Astrocyte (in vitro differentiated cells and primary cell): Measurements from ENCODE around the gene CRYBG2. TPM values are rescaled to one million over a fixed set of nuclear protein-coding genes. Genes with fewer than 3 reads are reported as not detected.

Experiments
- DNase-seq: peaks from one replicate; pipeline ENCODE4 v3.0.0-alpha.2; 2010; ENCODE audit warnings: low read depth
- FAIRE-seq: peaks from 2 replicates; lab custom pipeline; 2011; peaks lifted over from hg19 to GRCh38; lab: Jason Lieb, UNC
- H2AFZ ChIP-seq: 2 replicates; pipeline ENCODE4 v1.6.0; 2012; ENCODE audit warnings: low read depth, low read length, inconsistent platforms
- H3K27ac ChIP-seq: 2 replicates; pipeline ENCODE4 v1.5.1; 2011; ENCODE audit warnings: low read depth, low read length, inconsistent platforms
- H3K27me3 ChIP-seq: 2 replicates; pipeline ENCODE4 v1.6.0; 2011; ENCODE audit warnings: low read length, inconsistent platforms; ENCODE audit not compliant: insufficient read depth
- H3K36me3 ChIP-seq: 2 replicates; pipeline ENCODE4 v1.5.1; 2011; ENCODE audit warnings: low read length, inconsistent platforms; ENCODE audit not compliant: insufficient read depth
- H3K4me1 ChIP-seq: 2 replicates; pipeline ENCODE4 v1.5.1; 2011; ENCODE audit warnings: low read length, inconsistent platforms; ENCODE audit not compliant: insufficient read depth
- H3K4me2 ChIP-seq: 2 replicates; pipeline ENCODE4 v1.6.0; 2012; ENCODE audit warnings: low read length, inconsistent platforms
- H3K4me3 ChIP-seq: 2 replicates; pipeline ENCODE4 v1.5.1; 2011; ENCODE audit warnings: low read depth, mild to moderate bottlenecking, low read length, inconsistent platforms; ENCODE audit not compliant: insufficient read depth
- H3K79me2 ChIP-seq: 2 replicates; pipeline ENCODE4 v1.6.0; 2012; ENCODE audit warnings: mild to moderate bottlenecking, low read length, inconsistent platforms; ENCODE audit not compliant: insufficient read depth
- H3K9ac ChIP-seq: 2 replicates; pipeline ENCODE4 v1.6.0; 2012; ENCODE audit warnings: mild to moderate bottlenecking, low read length, inconsistent platforms
- H3K9me3 ChIP-seq: 2 replicates; pipeline ENCODE4 v1.5.1; 2012; ENCODE audit warnings: low read depth, mild to moderate bottlenecking, low read length, inconsistent platforms; ENCODE audit not compliant: insufficient read depth
- H4K20me1 ChIP-seq: 2 replicates; pipeline ENCODE4 v1.6.0; 2012; ENCODE audit warnings: low read length, inconsistent platforms; ENCODE audit not compliant: insufficient read depth
- H3K27ac Mint-ChIP-seq: one replicate; pipeline ENCODE4 v1.8.0; 2021; ENCODE audit warnings: mild to moderate bottlenecking, mixed read lengths; ENCODE audit not compliant: unreplicated experiment
- H3K27me3 Mint-ChIP-seq: one replicate; pipeline ENCODE4 v1.8.0; 2021; ENCODE audit warnings: low read depth, mixed read lengths; ENCODE audit not compliant: unreplicated experiment
- H3K36me3 Mint-ChIP-seq: one replicate; pipeline ENCODE4 v1.8.0; 2021; ENCODE audit warnings: low read depth, mixed read lengths; ENCODE audit not compliant: unreplicated experiment
- H3K4me1 Mint-ChIP-seq: one replicate; pipeline ENCODE4 v1.8.0; 2021; ENCODE audit warnings: low read depth, mixed read lengths; ENCODE audit not compliant: unreplicated experiment
- H3K4me3 Mint-ChIP-seq: one replicate; pipeline ENCODE4 v1.8.0; 2021; ENCODE audit warnings: mild to moderate bottlenecking, moderate library complexity, mixed read lengths; ENCODE audit not compliant: unreplicated experiment
- H3K9me3 Mint-ChIP-seq: one replicate; pipeline ENCODE4 v1.8.0; 2021; ENCODE audit warnings: mild to moderate bottlenecking, mixed read lengths; ENCODE audit not compliant: unreplicated experiment
- EZH2 ChIP-seq: IDR thresholded peaks from 2 replicates; pipeline ENCODE4 v1.6.1; 2012; ENCODE audit warnings: mild to moderate bottlenecking, low read length, inconsistent platforms; ENCODE audit not compliant: insufficient read depth
- total RNA-seq: library from RNA; stranded (reverse); gene quantifications from 2 replicates; pipeline ENCODE4 v1.2.1, GENCODE V29; 2021
- TF ChIP-seq, protein P1 (sequence below): IDR thresholded peaks from 2 replicates; pipeline ENCODE4 v1.5.1; 2011; ENCODE audit warnings: low read depth, mild to moderate bottlenecking, inconsistent platforms, low read length, moderate library complexity; ENCODE audit not compliant: insufficient read depth

CRYBG2 gene
- total RNA-seq, 1 donor from 2014 or later: 5.3 TPM

DNA sequence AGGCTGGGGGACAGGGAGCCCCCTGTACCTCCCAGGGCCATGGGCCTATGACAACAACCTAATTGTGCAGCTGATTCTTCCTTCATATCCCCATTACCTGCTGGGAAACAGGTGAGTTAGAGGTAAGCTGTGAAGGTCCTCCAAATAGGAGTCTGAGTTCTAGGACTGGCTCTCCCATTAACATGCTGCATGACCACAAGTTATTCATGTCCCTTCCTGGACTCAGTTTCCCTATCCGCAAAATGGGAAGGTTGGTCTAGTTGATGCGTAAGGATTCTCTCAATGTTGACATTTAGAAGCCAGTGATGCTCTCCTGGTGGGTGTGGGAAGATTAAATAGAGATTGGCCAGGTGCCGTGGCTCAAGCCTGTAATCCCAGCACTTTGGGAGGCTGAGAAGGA lies 14.6 kb upstream of the CRYBG2 start:
- peaks cover 30% of the 10 kb centered on the region for H3K27me3 Mint-ChIP-seq
- FAIRE-seq (no peak), DNase-seq (no peak)
- H4K20me1 ChIP-seq: no peaks in the 10 kb centered on the region
- no peaks in the 10 kb centered on the region for H3K9me3 ChIP-seq
- TF ChIP-seq, protein P1, sequence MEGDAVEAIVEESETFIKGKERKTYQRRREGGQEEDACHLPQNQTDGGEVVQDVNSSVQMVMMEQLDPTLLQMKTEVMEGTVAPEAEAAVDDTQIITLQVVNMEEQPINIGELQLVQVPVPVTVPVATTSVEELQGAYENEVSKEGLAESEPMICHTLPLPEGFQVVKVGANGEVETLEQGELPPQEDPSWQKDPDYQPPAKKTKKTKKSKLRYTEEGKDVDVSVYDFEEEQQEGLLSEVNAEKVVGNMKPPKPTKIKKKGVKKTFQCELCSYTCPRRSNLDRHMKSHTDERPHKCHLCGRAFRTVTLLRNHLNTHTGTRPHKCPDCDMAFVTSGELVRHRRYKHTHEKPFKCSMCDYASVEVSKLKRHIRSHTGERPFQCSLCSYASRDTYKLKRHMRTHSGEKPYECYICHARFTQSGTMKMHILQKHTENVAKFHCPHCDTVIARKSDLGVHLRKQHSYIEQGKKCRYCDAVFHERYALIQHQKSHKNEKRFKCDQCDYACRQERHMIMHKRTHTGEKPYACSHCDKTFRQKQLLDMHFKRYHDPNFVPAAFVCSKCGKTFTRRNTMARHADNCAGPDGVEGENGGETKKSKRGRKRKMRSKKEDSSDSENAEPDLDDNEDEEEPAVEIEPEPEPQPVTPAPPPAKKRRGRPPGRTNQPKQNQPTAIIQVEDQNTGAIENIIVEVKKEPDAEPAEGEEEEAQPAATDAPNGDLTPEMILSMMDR: no peak
- TF ChIP-seq EZH2: no peak
- H3K27ac ChIP-seq: no peak overlapping the region
- H2AFZ ChIP-seq: no peak overlapping the region
- H3K36me3 Mint-ChIP-seq: no peaks in the 10 kb centered on the region
- H3K4me2 ChIP-seq: no peak overlapping the region
- no peaks in the 10 kb centered on the region for H3K79me2 ChIP-seq
- no peak overlapping the region for H3K27ac Mint-ChIP-seq
- no peaks in the 10 kb centered on the region for H3K9me3 Mint-ChIP-seq
- H3K9ac ChIP-seq: no peak overlapping the region
- H3K4me3 Mint-ChIP-seq: no peak overlapping the region
- no peaks in the 10 kb centered on the region for H3K36me3 ChIP-seq
- peaks cover under 1% of the 10 kb centered on the region for H3K4me1 ChIP-seq
- no peak overlapping the region for H3K4me3 ChIP-seq
- peaks cover 8% of the 10 kb centered on the region for H3K27me3 ChIP-seq
- H3K4me1 Mint-ChIP-seq: peaks cover 3% of the 10 kb centered on the region

DNA sequence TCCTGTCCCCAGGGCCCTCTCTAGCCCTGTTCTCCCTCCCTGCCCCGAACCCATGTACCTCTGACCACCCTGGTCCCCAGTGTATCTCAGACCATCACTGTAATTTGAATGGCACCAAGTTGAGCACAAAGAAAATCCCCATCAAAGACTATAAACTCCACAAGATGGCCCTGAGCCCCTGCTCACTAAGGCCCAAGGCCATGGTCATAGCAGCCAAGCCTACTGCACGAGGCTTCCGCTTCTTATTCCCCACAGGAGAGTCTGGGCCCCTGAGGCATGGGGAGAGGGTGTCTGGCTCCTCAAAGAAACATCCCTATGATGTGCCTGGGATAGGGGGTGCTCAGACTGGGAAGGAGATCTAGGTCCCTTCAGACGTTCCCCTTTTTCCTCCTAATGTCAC lies 14.1 kb upstream of the CRYBG2 start:
- peaks cover 8% of the 10 kb centered on the region for H3K27me3 ChIP-seq
- no peak for TF ChIP-seq EZH2
- TF ChIP-seq, protein P1: no peak
- no peaks in the 10 kb centered on the region for H4K20me1 ChIP-seq
- Mint-ChIP-seq H3K9me3 (no peaks in the 10 kb centered on the region), H3K4me1 (peaks cover 2% of the 10 kb centered on the region), H3K4me3 (peak overlapping the region; percentile 57), H3K36me3 (no peaks in the 10 kb centered on the region), H3K27ac (no peak overlapping the region), H3K27me3 (peaks cover 35% of the 10 kb centered on the region)
- no peaks in the 10 kb centered on the region for H3K79me2 ChIP-seq
- H3K4me2 ChIP-seq: no peak overlapping the region
- no peaks in the 10 kb centered on the region for H3K9me3 ChIP-seq
- H2AFZ ChIP-seq: no peak overlapping the region
- DNase-seq (no peak), FAIRE-seq (no peak)
- H3K9ac ChIP-seq: no peak overlapping the region
- no peak overlapping the region for H3K4me3 ChIP-seq
- H3K36me3 ChIP-seq: no peaks in the 10 kb centered on the region
- H3K27ac ChIP-seq: no peak overlapping the region
- no peaks in the 10 kb centered on the region for H3K4me1 ChIP-seq

DNA sequence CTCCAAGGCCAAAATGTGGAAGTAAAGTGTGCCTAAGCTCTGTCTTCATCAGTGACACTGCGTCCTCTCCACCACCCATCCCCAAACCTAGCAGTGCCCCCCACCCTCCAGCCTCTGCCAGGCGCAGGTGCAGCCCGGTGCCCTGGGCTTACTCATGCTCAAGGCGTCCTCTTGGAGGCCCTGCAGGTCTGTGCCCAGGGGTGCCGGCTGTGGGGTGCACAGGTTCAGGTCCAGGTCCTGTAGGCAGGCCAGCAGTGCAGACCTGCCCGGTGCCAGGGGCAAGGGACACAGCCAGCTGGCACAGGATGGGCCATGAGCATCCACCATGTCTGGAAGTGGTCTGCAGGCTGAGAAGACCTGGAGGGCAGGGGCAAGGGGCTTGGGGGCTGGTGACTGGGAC lies 13.5 kb upstream of the CRYBG2 start:
- peaks cover 38% of the 10 kb centered on the region for H3K27me3 Mint-ChIP-seq
- no peaks in the 10 kb centered on the region for H3K9me3 Mint-ChIP-seq
- H3K4me2 ChIP-seq: no peak overlapping the region
- no peaks in the 10 kb centered on the region for H3K36me3 ChIP-seq
- H3K27me3 ChIP-seq: peaks cover 8% of the 10 kb centered on the region
- no peak overlapping the region for H3K4me3 Mint-ChIP-seq
- no peaks in the 10 kb centered on the region for H4K20me1 ChIP-seq
- H2AFZ ChIP-seq: no peak overlapping the region
- H3K9ac ChIP-seq: no peak overlapping the region
- FAIRE-seq (no peak), DNase-seq (no peak)
- H3K9me3 ChIP-seq: no peaks in the 10 kb centered on the region
- H3K27ac Mint-ChIP-seq: no peak overlapping the region
- no peak overlapping the region for H3K4me3 ChIP-seq
- no peaks in the 10 kb centered on the region for H3K79me2 ChIP-seq
- no peaks in the 10 kb centered on the region for H3K4me1 ChIP-seq
- no peak for TF ChIP-seq EZH2
- TF ChIP-seq, protein P1: no peak
- no peaks in the 10 kb centered on the region for H3K36me3 Mint-ChIP-seq
- H3K4me1 Mint-ChIP-seq: peaks cover 2% of the 10 kb centered on the region
- no peak overlapping the region for H3K27ac ChIP-seq
